HCT116 (cell line): ENCODE measurements around the gene ANGEL1. TPM values are rescaled to one million over a fixed set of nuclear protein-coding genes. Genes with fewer than 3 reads are reported as not detected.

Experiments used
- ATAC-seq: fragments of 200-7000 bp; cut with Tn5 transposase; 2 replicates; pipeline ENCODE4 v1.9.1; 2020; ENCODE audit warnings: mild to moderate bottlenecking, moderate library complexity
- BruUV-seq: library from RNA; stranded (reverse); fragments of 400-500 nt; replicated peaks from 2 replicates; lab custom pipeline; 2021; lab: Mats Ljungman, UMichigan
- CTCF ChIA-PET: fragments of 300-600 bp; sonication (Branson Sonifier 250); formaldehyde crosslinking; loops from one replicate; lab custom pipeline; 2021; ENCODE audit warnings: antibody characterized with exemption; lab: Charles Lee
- POLR2A ChIA-PET: fragments of 300-600, 350-600 bp; sonication (Branson Sonifier 250); formaldehyde crosslinking; loops from one replicate; lab custom pipeline; 2021; ENCODE audit warnings: antibody characterized with exemption; lab: Charles Lee
- RAD21 ChIA-PET, 2 experiments: fragments of 300-600 bp; sonication (Branson Sonifier 250); formaldehyde crosslinking; loops; one replicate each; lab custom pipeline; 2023; ENCODE audit warnings: low total read pairs in 2 of 2; ENCODE audit not compliant: uncharacterized antibody in 2 of 2, unreplicated experiment in 2 of 2, low non-redundant PET in 1 of 2; lab: Charles Lee
- DNase-seq: peaks from one replicate; pipeline ENCODE4 v3.0.0-alpha.2; 2010; ENCODE audit warnings: low read depth, low spot score
- H2AFZ ChIP-seq: fragments of 200-600 bp; shearing (Covaris generic), sonication (generic); 2 replicates; pipeline ENCODE4 v1.6.1; 2017; ENCODE audit warnings: low read depth, mixed run types, mixed read lengths, antibody characterized with exemption, low read length; ENCODE audit not compliant: poor library complexity, severe bottlenecking
- H3K27ac ChIP-seq: 2 replicates; pipeline ENCODE4 v1.5.1; 2012; ENCODE audit warnings: low read depth, low read length
- H3K27me3 ChIP-seq: fragments of 200-600 bp; sonication (generic); 2 replicates; pipeline ENCODE4 v1.6.1; 2016; ENCODE audit warnings: mixed run types, low read length, mixed read lengths; ENCODE audit not compliant: insufficient read depth
- H3K36me3 ChIP-seq, 2 experiments: fragments of 200-500 bp in 1 of 2; fragments of 200-600 bp in 1 of 2; sonication (Bioruptor generic) in 1 of 2; sonication (generic) in 1 of 2; 2 replicates each; pipeline versions ENCODE4 v1.5.1 to v1.6.1; 2014 to 2016; ENCODE audit warnings: low read length in 2 of 2, inconsistent platforms in 1 of 2, mixed read lengths in 1 of 2, mixed run types in 1 of 2; ENCODE audit not compliant: insufficient read depth in 2 of 2, control insufficient read depth in 1 of 2
- H3K4me1 ChIP-seq, 2 experiments: fragments of 200-600 bp in 1 of 2; sonication (generic) in 1 of 2; 2 replicates each; pipeline versions ENCODE4 v1.5.1 to v1.6.1; 2012 to 2017; ENCODE audit warnings: low read length in 2 of 2, inconsistent platforms in 1 of 2, mild to moderate bottlenecking in 1 of 2, mixed read lengths in 1 of 2, mixed run types in 1 of 2, moderate library complexity in 1 of 2; ENCODE audit not compliant: insufficient read depth in 2 of 2, control insufficient read depth in 1 of 2
- H3K4me2 ChIP-seq: fragments of 200-600 bp; sonication (generic); 2 replicates; pipeline ENCODE4 v1.6.1; 2017; ENCODE audit warnings: mixed run types, low read length, mixed read lengths
- H3K4me3 ChIP-seq, 2 experiments: fragments of 200-600 bp in 1 of 2; sonication (generic) in 1 of 2; replicated peaks in 1 of 2; 2 replicates each; pipeline ENCODE4 v1.5.1; 2011 to 2016; ENCODE audit warnings: low read length in 2 of 2, control low read depth in 1 of 2, low read depth in 1 of 2, mild to moderate bottlenecking in 1 of 2, mixed read lengths in 1 of 2, mixed run types in 1 of 2
- H3K79me2 ChIP-seq: fragments of 200-600 bp; sonication (generic); 2 replicates; pipeline ENCODE4 v1.6.1; 2017; ENCODE audit warnings: mild to moderate bottlenecking, mixed run types, low read length, moderate library complexity, mixed read lengths; ENCODE audit not compliant: insufficient read depth
- H3K9ac ChIP-seq: fragments of 200-600 bp; sonication (generic); 2 replicates; pipeline ENCODE4 v1.6.1; 2016; ENCODE audit warnings: low read length, mixed read lengths
- H3K9me2 ChIP-seq: fragments of 200-600 bp; sonication (generic), shearing (Covaris generic); 2 replicates; pipeline ENCODE4 v1.6.1; 2017; ENCODE audit warnings: mixed run types, mild to moderate bottlenecking, moderate library complexity; ENCODE audit not compliant: insufficient read depth
- H3K9me3 ChIP-seq, 2 experiments: fragments of 200-500 bp in 1 of 2; fragments of 200-600 bp in 1 of 2; sonication (Bioruptor generic) in 1 of 2; sonication (generic) in 1 of 2; 2 replicates each; pipeline ENCODE4 v1.6.1; 2014 to 2017; ENCODE audit warnings: low read length in 2 of 2, mixed read lengths in 2 of 2, inconsistent platforms in 1 of 2, low read depth in 1 of 2, mild to moderate bottlenecking in 1 of 2, mixed run types in 1 of 2, moderate library complexity in 1 of 2; ENCODE audit not compliant: control insufficient read depth in 1 of 2, insufficient read depth in 1 of 2
- H4K20me1 ChIP-seq: fragments of 200-600 bp; sonication (generic), shearing (Covaris generic); 2 replicates; pipeline ENCODE4 v1.6.1; 2017; ENCODE audit warnings: mixed run types, mild to moderate bottlenecking, moderate library complexity; ENCODE audit not compliant: insufficient read depth
- CBX3 ChIP-seq: IDR thresholded peaks from 2 replicates; pipeline ENCODE4 v1.6.1; 2012; ENCODE audit warnings: low read depth
- CEBPB ChIP-seq: IDR thresholded peaks from 2 replicates; pipeline ENCODE4 v1.6.1; 2012; ENCODE audit warnings: low read depth
- EGR1 ChIP-seq: IDR thresholded peaks from 2 replicates; pipeline ENCODE4 v1.6.1; 2012; ENCODE audit warnings: low read depth
- ELF1 ChIP-seq: IDR thresholded peaks from 2 replicates; pipeline ENCODE4 v1.6.1; 2012; ENCODE audit warnings: low read depth, borderline replicate concordance
- EZH2 ChIP-seq: fragments of 200-600 bp; sonication (generic); IDR thresholded peaks from 2 replicates; pipeline ENCODE4 v1.6.1; 2017; ENCODE audit warnings: antibody characterized with exemption, mixed run types
- FOSL1 ChIP-seq: IDR thresholded peaks from 2 replicates; pipeline ENCODE4 v1.6.1; 2012; ENCODE audit warnings: low read depth
- JUND ChIP-seq: IDR thresholded peaks from 2 replicates; pipeline ENCODE4 v1.6.1; 2012
- POLR2A ChIP-seq: IDR thresholded peaks from 2 replicates; pipeline ENCODE4 v1.7.0; 2011; ENCODE audit warnings: borderline replicate concordance; ENCODE audit not compliant: insufficient read depth, insufficient read length; ENCODE audit errors: extremely low read depth
- POLR2AphosphoS5 ChIP-seq: IDR thresholded peaks from 2 replicates; pipeline ENCODE4 v1.6.1; 2011; ENCODE audit warnings: mild to moderate bottlenecking, low read depth, low read length, moderate library complexity
- RAD21 ChIP-seq: IDR thresholded peaks from 2 replicates; pipeline ENCODE4 v1.6.1; 2012; ENCODE audit warnings: low read depth, mild to moderate bottlenecking
- SIN3A ChIP-seq: IDR thresholded peaks from 2 replicates; pipeline ENCODE4 v1.6.1; 2012; ENCODE audit warnings: low read depth
- SRF ChIP-seq: IDR thresholded peaks from 2 replicates; pipeline ENCODE4 v1.6.1; 2012; ENCODE audit warnings: low read depth
- YY1 ChIP-seq: IDR thresholded peaks from 2 replicates; pipeline ENCODE4 v1.6.1; 2011; ENCODE audit warnings: low read length, low read depth, moderate library complexity, mild to moderate bottlenecking; ENCODE audit not compliant: insufficient replicate concordance; ENCODE audit errors: extremely low read depth
- ZFX ChIP-seq: fragments of 450-650 bp; IDR thresholded peaks from 2 replicates; pipeline ENCODE4 v1.6.1; 2017
- intact Hi-C: fragments of 100-400 bp; cut with micrococcal nuclease; formaldehyde crosslinking; loops from 2 replicates; pipeline ENCODE4 v1.10.0; 2022
- total RNA-seq: library from RNA; stranded (reverse); gene quantifications from one replicate; pipeline ENCODE4 v1.2.1, GENCODE V29; 2021; ENCODE audit not compliant: unreplicated experiment
- TF ChIP-seq, protein P1 (sequence below): IDR thresholded peaks from 2 replicates; pipeline ENCODE4 v1.6.1; 2012
- TF ChIP-seq, protein P2 (sequence below): IDR thresholded peaks from 2 replicates; pipeline ENCODE4 v1.6.1; 2012
- TF ChIP-seq, protein P3 (sequence below): IDR thresholded peaks from 2 replicates; pipeline ENCODE4 v1.6.1; 2011; ENCODE audit warnings: mild to moderate bottlenecking, low read length, moderate library complexity; ENCODE audit not compliant: insufficient replicate concordance; ENCODE audit errors: extremely low read depth

ANGEL1 gene
- total RNA-seq, 1 experiment from 2014 or later: 20.6 TPM

DNA sequence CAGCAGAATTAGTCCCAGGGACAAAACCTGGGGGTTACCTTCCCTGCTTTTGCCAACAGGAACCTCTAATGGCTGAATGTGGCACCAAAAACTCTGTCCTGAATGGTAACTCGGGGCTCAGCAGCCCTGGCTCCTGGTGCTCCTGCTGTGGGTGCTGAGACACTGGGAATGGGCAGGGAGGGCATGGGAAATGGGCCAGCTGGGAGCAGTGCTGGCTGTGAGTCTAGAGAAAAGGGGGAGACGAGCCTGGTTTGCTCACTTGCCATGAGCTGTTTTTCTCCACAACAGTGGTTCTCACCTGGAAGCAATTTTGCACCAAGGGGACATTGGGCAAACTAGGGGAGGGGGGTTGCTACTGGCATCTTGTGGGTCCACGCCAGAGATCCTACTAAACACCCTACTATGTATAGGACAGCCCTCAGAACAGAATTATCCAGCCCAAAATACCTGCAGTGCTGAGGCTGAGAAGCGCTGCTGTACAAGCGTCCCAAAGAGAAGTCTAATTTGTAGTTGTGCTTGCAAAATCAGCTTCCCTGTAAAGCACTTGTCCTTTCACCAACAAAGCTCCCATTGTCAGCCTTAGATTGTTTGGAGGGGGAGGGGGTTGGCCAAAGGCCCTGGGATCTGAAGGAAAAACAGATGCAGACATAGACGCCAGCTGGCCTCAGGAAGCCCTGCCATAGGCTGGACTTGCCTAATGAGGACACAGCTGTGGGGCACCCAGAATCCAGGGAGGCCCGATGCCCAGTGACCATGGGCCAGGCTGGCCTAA lies 17.2 kb upstream of the ANGEL1 start (continued):
- TF ChIP-seq, protein P1, sequence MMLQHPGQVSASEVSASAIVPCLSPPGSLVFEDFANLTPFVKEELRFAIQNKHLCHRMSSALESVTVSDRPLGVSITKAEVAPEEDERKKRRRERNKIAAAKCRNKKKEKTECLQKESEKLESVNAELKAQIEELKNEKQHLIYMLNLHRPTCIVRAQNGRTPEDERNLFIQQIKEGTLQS: no peak
- TF ChIP-seq JUND: no peak
- TF ChIP-seq, protein P2, sequence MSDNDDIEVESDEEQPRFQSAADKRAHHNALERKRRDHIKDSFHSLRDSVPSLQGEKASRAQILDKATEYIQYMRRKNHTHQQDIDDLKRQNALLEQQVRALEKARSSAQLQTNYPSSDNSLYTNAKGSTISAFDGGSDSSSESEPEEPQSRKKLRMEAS: no peak
- TF ChIP-seq CBX3: no peak
- TF ChIP-seq SIN3A: no peak
- TF ChIP-seq, all 23 proteins: peak for 0

DNA sequence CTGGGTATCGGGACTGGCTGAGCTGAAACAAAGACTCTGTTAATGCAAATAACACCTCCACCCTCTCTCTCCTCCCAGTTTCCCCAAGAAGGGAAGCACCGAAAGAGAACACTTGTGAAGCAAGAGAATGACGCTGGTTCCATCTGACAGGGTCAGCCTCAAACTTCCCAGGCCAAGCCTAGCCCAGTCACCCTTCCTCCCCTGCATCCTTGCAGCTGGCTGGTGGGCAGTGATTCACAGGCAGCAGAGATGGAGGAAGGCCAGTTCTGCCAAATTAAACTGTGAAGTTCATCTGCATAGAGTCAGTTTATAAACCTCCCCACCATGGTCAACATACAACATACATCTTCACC lies 16.3 kb upstream of the ANGEL1 start:
- no peak overlapping the region for H3K4me3 ChIP-seq
- no peaks in the 10 kb centered on the region for H3K9me2 ChIP-seq
- no peaks in the 10 kb centered on the region for H3K79me2 ChIP-seq
- TF ChIP-seq EGR1: no peak
- TF ChIP-seq YY1: no peak
- TF ChIP-seq CBX3: no peak
- TF ChIP-seq JUND: no peak
- TF ChIP-seq, protein P2: no peak
- TF ChIP-seq CEBPB: no peak
- TF ChIP-seq SIN3A: no peak
- TF ChIP-seq, protein P1: no peak
- TF ChIP-seq, protein P3, sequence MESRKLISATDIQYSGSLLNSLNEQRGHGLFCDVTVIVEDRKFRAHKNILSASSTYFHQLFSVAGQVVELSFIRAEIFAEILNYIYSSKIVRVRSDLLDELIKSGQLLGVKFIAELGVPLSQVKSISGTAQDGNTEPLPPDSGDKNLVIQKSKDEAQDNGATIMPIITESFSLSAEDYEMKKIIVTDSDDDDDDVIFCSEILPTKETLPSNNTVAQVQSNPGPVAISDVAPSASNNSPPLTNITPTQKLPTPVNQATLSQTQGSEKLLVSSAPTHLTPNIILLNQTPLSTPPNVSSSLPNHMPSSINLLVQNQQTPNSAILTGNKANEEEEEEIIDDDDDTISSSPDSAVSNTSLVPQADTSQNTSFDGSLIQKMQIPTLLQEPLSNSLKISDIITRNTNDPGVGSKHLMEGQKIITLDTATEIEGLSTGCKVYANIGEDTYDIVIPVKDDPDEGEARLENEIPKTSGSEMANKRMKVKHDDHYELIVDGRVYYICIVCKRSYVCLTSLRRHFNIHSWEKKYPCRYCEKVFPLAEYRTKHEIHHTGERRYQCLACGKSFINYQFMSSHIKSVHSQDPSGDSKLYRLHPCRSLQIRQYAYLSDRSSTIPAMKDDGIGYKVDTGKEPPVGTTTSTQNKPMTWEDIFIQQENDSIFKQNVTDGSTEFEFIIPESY: no peak
- no peak for TF ChIP-seq POLR2A
- no peak for TF ChIP-seq RAD21
- no peak for TF ChIP-seq POLR2AphosphoS5
- TF ChIP-seq FOSL1: no peak
- TF ChIP-seq EZH2: no peak
- TF ChIP-seq ZFX: no peak
- TF ChIP-seq SRF: no peak
- no peak for TF ChIP-seq ELF1
- intact Hi-C loops: no loop called here
- no peak overlapping the region for H3K4me2 ChIP-seq
- BruUV-seq: no TSS peak
- no peak for ATAC-seq
- ChIA-PET RAD21 (no interaction called here), CTCF (no interaction called here), POLR2A (no interaction called here)
- no peak overlapping the region for H3K27ac ChIP-seq
- H3K9me3 ChIP-seq: no peaks in the 10 kb centered on the region
- H3K36me3 ChIP-seq: no peaks in the 10 kb centered on the region
- peaks cover 0 to 5% of the 10 kb centered on the region in 2 experiments; a peak in 1 of 4 replicates for H3K4me1 ChIP-seq
- H3K27me3 ChIP-seq: no peaks in the 10 kb centered on the region
- no peak overlapping the region for H2AFZ ChIP-seq
- DNase-seq: no peak
- H4K20me1 ChIP-seq: no peaks in the 10 kb centered on the region
- no peak overlapping the region for H3K9ac ChIP-seq
